ENCODE measurements around the gene PRDM5. TPM values are rescaled to one million over a fixed set of nuclear protein-coding genes. Genes with fewer than 3 reads are reported as not detected.

Gene PRDM5
- total and polyA plus RNA-seq, 2 donors (not counting 3 experiments of a cell fraction or from before 2014, with no cell fraction given), result 2.2 to 8.1 TPM

DNA sequence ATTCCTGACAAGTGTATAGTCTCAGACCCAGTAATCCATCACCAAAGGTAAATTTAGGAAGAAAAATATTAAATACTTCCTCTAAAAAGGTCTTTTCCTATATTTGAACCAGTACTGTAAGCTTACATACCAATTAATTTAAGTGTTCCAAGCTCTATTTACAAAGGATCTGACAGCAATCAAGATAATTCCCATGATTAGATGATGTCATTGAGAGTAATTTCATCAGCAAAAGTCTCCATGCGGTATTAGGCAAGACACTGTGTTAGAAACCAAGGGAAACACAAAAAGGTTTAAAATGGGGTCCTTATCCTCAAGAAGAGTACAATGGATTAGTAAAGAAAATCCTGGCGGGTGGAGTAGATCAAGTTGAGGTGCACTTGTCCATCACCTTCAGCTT, 198.5 kb downstream of the PRDM5 start:
- Histone ChIP-seq H3K36me3 (ENCODE audit: control insufficient read depth in 2 of 2, extremely low read depth in 1 of 2, insufficient read depth in 2 of 2, low read length in 2 of 2) (no peaks in the 10 kb centered on the region), H3K79me2 (ENCODE audit: control insufficient read depth, insufficient read depth, low read length) (no peaks in the 10 kb centered on the region), H3K4me3 (replicated peaks in 1 of 3; ENCODE audit: insufficient read depth in 1 of 3, low read depth in 1 of 3, low read length in 3 of 3) (no peak overlapping the region), H3K27ac (ENCODE audit: insufficient read depth, low read depth, low read length) (no peak overlapping the region), H3K4me2 (ENCODE audit: insufficient read depth, low read length) (no peak overlapping the region), H3K9me1 (replicated peaks; ENCODE audit: control insufficient read depth, extremely low read depth, insufficient read depth, low read length) (no peaks in the 10 kb centered on the region), H2AFZ (ENCODE audit: low read depth, low read length) (no peak overlapping the region), H3K27me3 (ENCODE audit: control insufficient read depth in 2 of 2, insufficient read depth in 2 of 2, low read length in 2 of 2) (no peaks in the 10 kb centered on the region), H3K9ac (replicated peaks; ENCODE audit: extremely low read depth, insufficient read depth, low read length) (no peak overlapping the region), H3K4me1 (ENCODE audit: control insufficient read depth, extremely low read depth, insufficient read depth, low read length) (no peaks in the 10 kb centered on the region), H3K9me3 (replicated peaks; ENCODE audit: control insufficient read depth, insufficient read depth, low read length) (no peaks in the 10 kb centered on the region), H4K20me1 (replicated peaks; ENCODE audit: control insufficient read depth, extremely low read depth, insufficient read depth, low read length) (no peaks in the 10 kb centered on the region)
- ChIA-PET POLR2A (no interaction called here), CTCF (interaction anchor here (1.0 kb wide), 1 partner anchor 11 kb away, joined by 3 read pairs; no protein-coding TSS in a partner anchor)
- intact Hi-C loops (cut with micrococcal nuclease) (no loop called here), dilution Hi-C loops (cut with MboI; ENCODE audit: extremely low pct_ligation_motif_present, low sequenced_read_pairs) (no loop called here)
- DNase-seq (ENCODE audit: low read depth, low spot score) (no peak), FAIRE-seq (no peak)
- no peak for TF ChIP-seq FOS (IDR thresholded peaks at IDR 0.05; ENCODE audit: borderline replicate concordance, insufficient read depth, low read length)
- no peak for TF ChIP-seq MYC (IDR thresholded peaks at IDR 0.05; ENCODE audit: low read depth, low read length)
- TF ChIP-seq, protein P1, sequence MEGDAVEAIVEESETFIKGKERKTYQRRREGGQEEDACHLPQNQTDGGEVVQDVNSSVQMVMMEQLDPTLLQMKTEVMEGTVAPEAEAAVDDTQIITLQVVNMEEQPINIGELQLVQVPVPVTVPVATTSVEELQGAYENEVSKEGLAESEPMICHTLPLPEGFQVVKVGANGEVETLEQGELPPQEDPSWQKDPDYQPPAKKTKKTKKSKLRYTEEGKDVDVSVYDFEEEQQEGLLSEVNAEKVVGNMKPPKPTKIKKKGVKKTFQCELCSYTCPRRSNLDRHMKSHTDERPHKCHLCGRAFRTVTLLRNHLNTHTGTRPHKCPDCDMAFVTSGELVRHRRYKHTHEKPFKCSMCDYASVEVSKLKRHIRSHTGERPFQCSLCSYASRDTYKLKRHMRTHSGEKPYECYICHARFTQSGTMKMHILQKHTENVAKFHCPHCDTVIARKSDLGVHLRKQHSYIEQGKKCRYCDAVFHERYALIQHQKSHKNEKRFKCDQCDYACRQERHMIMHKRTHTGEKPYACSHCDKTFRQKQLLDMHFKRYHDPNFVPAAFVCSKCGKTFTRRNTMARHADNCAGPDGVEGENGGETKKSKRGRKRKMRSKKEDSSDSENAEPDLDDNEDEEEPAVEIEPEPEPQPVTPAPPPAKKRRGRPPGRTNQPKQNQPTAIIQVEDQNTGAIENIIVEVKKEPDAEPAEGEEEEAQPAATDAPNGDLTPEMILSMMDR (IDR thresholded peaks at IDR 0.05; ENCODE audit: extremely low read depth in 1 of 2, insufficient read depth in 1 of 2, low read depth in 1 of 2, low read length in 2 of 2), result no peak
- no peak for TF ChIP-seq EZH2 (IDR thresholded peaks at IDR 0.05; ENCODE audit: borderline replicate concordance, low read depth, low read length, severe bottlenecking)
- TF ChIP-seq, protein P2, sequence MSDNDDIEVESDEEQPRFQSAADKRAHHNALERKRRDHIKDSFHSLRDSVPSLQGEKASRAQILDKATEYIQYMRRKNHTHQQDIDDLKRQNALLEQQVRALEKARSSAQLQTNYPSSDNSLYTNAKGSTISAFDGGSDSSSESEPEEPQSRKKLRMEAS (IDR thresholded peaks at IDR 0.05; ENCODE audit: insufficient read depth, insufficient read length), result no peak
- TF ChIP-seq GATA2 (IDR thresholded peaks at IDR 0.05; ENCODE audit: insufficient read depth, insufficient read length, low read depth, low read length), result no peak
- TF ChIP-seq POLR2A (IDR thresholded peaks at IDR 0.05; ENCODE audit: low read depth, low read length), result no peak
- BruUV-seq (replicated peaks), result no TSS peak

Data from endothelial cell of umbilical vein (primary cell).